HEK293 (cell line): ENCODE results near the gene HMG20B.
A peak's percentile ranks its signal among the peaks of the same experiment; 100 is the strongest.

Experiments
- CTCF ChIA-PET: fragments of 350-600 bp; formaldehyde crosslinking; extraction: SDS; loops from one replicate; lab custom pipeline; 2021; ENCODE audit warnings: antibody characterized with exemption; lab: Yijun Ruan, JAX
- POLR2A ChIA-PET: fragments of 300-600 bp; formaldehyde crosslinking; extraction: SDS; loops from one replicate; lab custom pipeline; 2020; ENCODE audit warnings: antibody characterized with exemption, inconsistent platforms; lab: Yijun Ruan, JAX
- H3K27ac ChIP-seq: fragments of 200-500 bp; sonication (Bioruptor generic); 2 replicates; pipeline ENCODE4 v1.5.1; 2014; ENCODE audit warnings: low read depth, low read length, control low read depth, inconsistent platforms; ENCODE audit errors: extremely low read depth
- H3K36me3 ChIP-seq, 2 experiments: fragments of 200-500 bp in 1 of 2; sonication (Bioruptor generic) in 1 of 2; 1 replicate in 1 of 2; 2 replicates in 1 of 2; pipeline ENCODE4 v1.5.1; 2014 to 2017; ENCODE audit warnings: inconsistent platforms in 2 of 2, low read length in 2 of 2; ENCODE audit not compliant: control insufficient read depth in 2 of 2, insufficient read depth in 1 of 2
- H3K4me1 ChIP-seq: fragments of 200-500 bp; sonication (Bioruptor generic); 2 replicates; pipeline ENCODE4 v1.5.1; 2014; ENCODE audit warnings: mild to moderate bottlenecking, low read length, inconsistent platforms; ENCODE audit not compliant: control insufficient read depth, insufficient read depth
- H3K4me3 ChIP-seq: 2 replicates; pipeline ENCODE4 v1.5.1; 2011; ENCODE audit warnings: low read depth, mild to moderate bottlenecking, control low read depth, low read length, moderate library complexity
- H3K9me3 ChIP-seq: fragments of 200-500 bp; sonication (Bioruptor generic); 2 replicates; pipeline ENCODE4 v1.5.1; 2014; ENCODE audit warnings: low read depth, low read length, inconsistent platforms; ENCODE audit not compliant: control insufficient read depth, insufficient read depth
- BCL11B ChIP-seq: fragments of 450-650 bp; formaldehyde crosslinking; IDR thresholded peaks from 2 replicates; pipeline ENCODE4 v1.5.1; 2016; ENCODE audit warnings: low read depth, missing biosample characterization, missing genetic modification characterization
- GLIS2 ChIP-seq: fragments of 450-650 bp; formaldehyde crosslinking; IDR thresholded peaks from 2 replicates; pipeline ENCODE4 v1.5.1; 2016; ENCODE audit warnings: missing biosample characterization, missing genetic modification characterization
- HOXA7 ChIP-seq: sonication (generic); formaldehyde crosslinking; IDR thresholded peaks from 2 replicates; pipeline ENCODE4 v1.8.1; 2022; ENCODE audit warnings: missing genetic modification reagents, borderline replicate concordance
- HOXD13 ChIP-seq: sonication (generic); formaldehyde crosslinking; IDR thresholded peaks from 2 replicates; pipeline ENCODE4 v1.8.0; 2022; ENCODE audit warnings: missing genetic modification reagents, borderline replicate concordance
- KLF7 ChIP-seq: fragments of 450-650 bp; formaldehyde crosslinking; IDR thresholded peaks from 2 replicates; pipeline ENCODE4 v1.5.1; 2016; ENCODE audit warnings: missing biosample characterization, missing genetic modification characterization, borderline replicate concordance
- MEIS1 ChIP-seq: sonication (generic); formaldehyde crosslinking; IDR thresholded peaks from 2 replicates; pipeline ENCODE4 v1.8.1; 2022; ENCODE audit warnings: missing genetic modification reagents, mild to moderate bottlenecking, borderline replicate concordance
- ZBTB1 ChIP-seq: fragments of 450-650 bp; formaldehyde crosslinking; IDR thresholded peaks from 2 replicates; pipeline ENCODE4 v1.5.1; 2016; ENCODE audit warnings: missing biosample characterization, missing genetic modification characterization
- ZFP69B ChIP-seq: fragments of 450-650 bp; formaldehyde crosslinking; IDR thresholded peaks from 2 replicates; pipeline ENCODE4 v1.5.1; 2016; ENCODE audit warnings: missing biosample characterization, missing genetic modification characterization
- ZIC2 ChIP-seq: fragments of 450-650 bp; formaldehyde crosslinking; IDR thresholded peaks from 2 replicates; pipeline ENCODE4 v1.5.1; 2016; ENCODE audit warnings: missing biosample characterization, missing genetic modification characterization
- ZNF302 ChIP-seq: fragments of 450-650 bp; formaldehyde crosslinking; IDR thresholded peaks from 2 replicates; pipeline ENCODE4 v1.5.1; 2016; ENCODE audit warnings: missing biosample characterization, missing genetic modification characterization, low read depth
- ZNF404 ChIP-seq: fragments of 450-650 bp; formaldehyde crosslinking; IDR thresholded peaks from 2 replicates; pipeline ENCODE4 v1.5.1; 2017; ENCODE audit warnings: missing biosample characterization, missing genetic modification characterization
- ZNF529 ChIP-seq: fragments of 450-650 bp; formaldehyde crosslinking; IDR thresholded peaks from 2 replicates; pipeline ENCODE4 v1.5.1; 2017; ENCODE audit warnings: missing genetic modification characterization, missing biosample characterization; ENCODE audit not compliant: insufficient replicate concordance
- ZNF623 ChIP-seq: fragments of 450-650 bp; formaldehyde crosslinking; IDR thresholded peaks from 2 replicates; pipeline ENCODE4 v1.5.1; 2016; ENCODE audit warnings: missing biosample characterization, missing genetic modification characterization
- ZNF624 ChIP-seq: fragments of 450-650 bp; formaldehyde crosslinking; IDR thresholded peaks from 2 replicates; pipeline ENCODE4 v1.5.1; 2017; ENCODE audit warnings: missing biosample characterization, missing genetic modification characterization
- ZNF629 ChIP-seq: fragments of 450-650 bp; formaldehyde crosslinking; IDR thresholded peaks from 2 replicates; pipeline ENCODE4 v1.5.1; 2017; ENCODE audit warnings: missing biosample characterization, missing genetic modification characterization
- TF ChIP-seq, protein P1 (sequence below): fragments of 450-650 bp; formaldehyde crosslinking; IDR thresholded peaks from 2 replicates; pipeline ENCODE4 v1.5.1; 2016; ENCODE audit warnings: missing biosample characterization, missing genetic modification characterization
- TF ChIP-seq, protein P2 (sequence below): fragments of 450-650 bp; formaldehyde crosslinking; IDR thresholded peaks from 2 replicates; pipeline ENCODE4 v1.5.1; 2016; ENCODE audit warnings: missing biosample characterization, missing genetic modification characterization
- TF ChIP-seq, protein P3 (sequence below): fragments of 450-650 bp; formaldehyde crosslinking; IDR thresholded peaks from 2 replicates; pipeline ENCODE4 v1.5.1; 2016; ENCODE audit warnings: missing biosample characterization, missing genetic modification characterization
- TF ChIP-seq, protein P4 (sequence below): fragments of 450-650 bp; formaldehyde crosslinking; IDR thresholded peaks from 2 replicates; pipeline ENCODE4 v1.5.1; 2016; ENCODE audit warnings: missing biosample characterization, missing genetic modification characterization
- TF ChIP-seq, protein P5 (sequence below): sonication (generic); formaldehyde crosslinking; IDR thresholded peaks from 2 replicates; pipeline ENCODE4 v1.8.1; 2022; ENCODE audit warnings: mild to moderate bottlenecking, moderate library complexity, missing genetic modification reagents
- TF ChIP-seq, protein P6 (sequence below): fragments of 450-650 bp; formaldehyde crosslinking; IDR thresholded peaks from 2 replicates; pipeline ENCODE4 v1.5.1; 2016; ENCODE audit warnings: missing biosample characterization, missing genetic modification characterization, low read depth

The HMG20B gene

DNA sequence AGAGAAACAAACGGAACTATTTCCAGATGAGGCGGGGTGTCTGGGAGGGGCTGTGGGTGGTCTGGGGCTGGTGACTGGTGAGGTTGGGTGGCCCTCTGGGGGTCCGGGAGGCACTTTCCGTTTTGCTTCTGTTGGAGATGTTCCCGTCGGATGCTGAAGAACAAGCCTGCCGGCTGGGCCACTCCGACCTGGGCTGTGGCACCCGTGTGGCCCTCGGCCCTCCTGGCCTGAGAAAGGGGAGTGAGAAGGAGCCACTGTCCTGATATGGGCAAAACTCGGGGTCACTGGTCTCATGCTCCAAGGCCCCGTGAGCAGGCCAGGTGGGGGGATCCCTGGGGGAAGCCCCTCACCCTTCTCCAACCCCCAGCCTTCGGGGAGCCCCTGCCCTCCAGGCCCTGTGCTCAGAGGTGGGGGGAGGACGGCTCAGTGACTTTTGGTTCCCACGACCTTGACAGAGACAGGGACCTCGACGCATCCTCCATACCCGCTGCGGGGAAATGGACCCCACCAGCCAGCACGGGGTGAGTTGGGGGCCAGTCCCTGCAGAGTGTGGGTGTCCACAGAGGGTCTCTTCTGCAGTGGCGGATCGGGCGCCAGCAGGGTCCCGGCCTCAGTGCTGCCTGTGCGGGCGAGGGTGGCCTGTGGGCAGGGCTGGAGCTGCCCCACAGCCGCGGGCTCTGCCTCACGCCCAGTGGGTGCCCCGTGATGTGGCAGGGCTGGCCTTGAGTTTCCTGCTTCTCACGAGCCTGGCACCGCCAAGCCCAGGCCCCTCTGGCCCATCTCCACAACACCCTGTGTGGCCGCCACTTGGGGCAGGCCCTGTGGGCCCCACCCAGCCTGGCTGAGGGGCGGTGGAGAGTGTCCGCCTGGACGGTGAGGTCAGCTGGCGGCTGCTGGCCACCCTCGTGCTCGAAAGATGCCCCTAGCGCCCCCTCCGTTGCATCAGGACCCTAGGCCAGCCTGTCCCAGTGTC, 38.3 kb downstream of the HMG20B start:
- TF ChIP-seq, protein P1, sequence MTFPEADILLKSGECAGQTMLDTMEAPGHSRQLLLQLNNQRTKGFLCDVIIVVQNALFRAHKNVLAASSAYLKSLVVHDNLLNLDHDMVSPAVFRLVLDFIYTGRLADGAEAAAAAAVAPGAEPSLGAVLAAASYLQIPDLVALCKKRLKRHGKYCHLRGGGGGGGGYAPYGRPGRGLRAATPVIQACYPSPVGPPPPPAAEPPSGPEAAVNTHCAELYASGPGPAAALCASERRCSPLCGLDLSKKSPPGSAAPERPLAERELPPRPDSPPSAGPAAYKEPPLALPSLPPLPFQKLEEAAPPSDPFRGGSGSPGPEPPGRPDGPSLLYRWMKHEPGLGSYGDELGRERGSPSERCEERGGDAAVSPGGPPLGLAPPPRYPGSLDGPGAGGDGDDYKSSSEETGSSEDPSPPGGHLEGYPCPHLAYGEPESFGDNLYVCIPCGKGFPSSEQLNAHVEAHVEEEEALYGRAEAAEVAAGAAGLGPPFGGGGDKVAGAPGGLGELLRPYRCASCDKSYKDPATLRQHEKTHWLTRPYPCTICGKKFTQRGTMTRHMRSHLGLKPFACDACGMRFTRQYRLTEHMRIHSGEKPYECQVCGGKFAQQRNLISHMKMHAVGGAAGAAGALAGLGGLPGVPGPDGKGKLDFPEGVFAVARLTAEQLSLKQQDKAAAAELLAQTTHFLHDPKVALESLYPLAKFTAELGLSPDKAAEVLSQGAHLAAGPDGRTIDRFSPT (tag by site-specific recombination), result peak; percentile 38; the same call in 1 of the 2 replicates
- TF ChIP-seq ZFP69B (tag by site-specific recombination) (0 out of 2 replicates have a peak, but pooled peaks have one; percentile 18), ZNF624 (tag by site-specific recombination) (no peak), HOXA7 (CRISPR knock-in tag) (no peak), GLIS2 (tag by site-specific recombination) (peak; percentile 20; the same call in 1 of the 2 replicates), ZNF404 (no peak)
- TF ChIP-seq, protein P2, sequence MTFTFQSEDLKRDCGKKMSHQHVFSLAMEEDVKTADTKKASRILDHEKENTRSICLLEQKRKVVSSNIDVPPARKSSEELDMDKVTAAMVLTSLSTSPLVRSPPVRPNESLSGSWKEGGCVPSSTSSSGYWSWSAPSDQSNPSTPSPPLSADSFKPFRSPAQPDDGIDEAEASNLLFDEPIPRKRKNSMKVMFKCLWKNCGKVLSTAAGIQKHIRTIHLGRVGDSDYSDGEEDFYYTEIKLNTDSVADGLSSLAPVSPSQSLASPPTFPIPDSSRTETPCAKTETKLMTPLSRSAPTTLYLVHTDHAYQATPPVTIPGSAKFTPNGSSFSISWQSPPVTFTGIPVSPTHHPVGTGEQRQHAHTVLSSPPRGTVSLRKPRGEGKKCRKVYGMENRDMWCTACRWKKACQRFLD (tag by site-specific recombination), result no peak
- TF ChIP-seq, protein P3, sequence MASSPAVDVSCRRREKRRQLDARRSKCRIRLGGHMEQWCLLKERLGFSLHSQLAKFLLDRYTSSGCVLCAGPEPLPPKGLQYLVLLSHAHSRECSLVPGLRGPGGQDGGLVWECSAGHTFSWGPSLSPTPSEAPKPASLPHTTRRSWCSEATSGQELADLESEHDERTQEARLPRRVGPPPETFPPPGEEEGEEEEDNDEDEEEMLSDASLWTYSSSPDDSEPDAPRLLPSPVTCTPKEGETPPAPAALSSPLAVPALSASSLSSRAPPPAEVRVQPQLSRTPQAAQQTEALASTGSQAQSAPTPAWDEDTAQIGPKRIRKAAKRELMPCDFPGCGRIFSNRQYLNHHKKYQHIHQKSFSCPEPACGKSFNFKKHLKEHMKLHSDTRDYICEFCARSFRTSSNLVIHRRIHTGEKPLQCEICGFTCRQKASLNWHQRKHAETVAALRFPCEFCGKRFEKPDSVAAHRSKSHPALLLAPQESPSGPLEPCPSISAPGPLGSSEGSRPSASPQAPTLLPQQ (tag by site-specific recombination), result peak; percentile 58; the same call in 1 of the 2 replicates
- TF ChIP-seq, all 188 proteins: peak for 4
- Histone ChIP-seq H3K9me3 (no peaks in the 10 kb centered on the region), H3K4me3 (no peak overlapping the region), H3K27ac (no peak overlapping the region), H3K36me3 (peaks cover 0 to 41% of the 10 kb centered on the region in 2 experiments; a peak in 1 of 3 replicates), H3K4me1 (peaks cover 3% of the 10 kb centered on the region; the same call in 1 of the 2 replicates)
- POLR2A ChIA-PET, result no interaction called here
- CTCF ChIA-PET, result no interaction called here

DNA sequence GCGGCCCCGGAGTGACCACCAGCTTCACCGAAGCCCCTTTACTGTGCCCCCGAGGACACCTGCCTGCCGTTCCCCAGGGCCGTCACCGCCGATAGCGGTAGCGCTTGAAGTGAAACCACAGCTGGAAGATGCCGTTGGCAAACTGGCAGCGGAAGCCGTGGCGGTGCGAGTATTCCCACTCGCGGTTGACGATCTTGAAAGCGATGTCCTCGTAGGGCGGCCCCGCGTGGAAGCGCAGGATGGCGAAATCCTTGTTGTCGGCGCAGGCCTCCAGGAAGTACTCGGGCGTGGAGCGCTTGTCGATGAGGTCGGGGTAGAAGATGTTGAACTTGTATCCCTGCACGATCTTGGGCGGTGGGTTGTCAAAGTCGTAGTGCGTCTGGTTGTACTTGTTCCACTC, 39.1 kb downstream of the HMG20B start:
- H3K4me1 ChIP-seq, result peaks cover 3% of the 10 kb centered on the region; the same call in 1 of the 2 replicates
- H3K4me3 ChIP-seq, result no peak overlapping the region
- H3K9me3 ChIP-seq, result no peaks in the 10 kb centered on the region
- H3K36me3 ChIP-seq, result peaks cover 0 to 41% of the 10 kb centered on the region in 2 experiments; a peak in 1 of 3 replicates
- TF ChIP-seq HOXD13 (CRISPR knock-in tag), result no peak
- TF ChIP-seq MEIS1 (CRISPR knock-in tag), result no peak
- no peak for TF ChIP-seq ZNF302 (tag by site-specific recombination)
- no peak for TF ChIP-seq ZIC2 (tag by site-specific recombination)
- no peak for TF ChIP-seq ZNF629 (tag by site-specific recombination)
- TF ChIP-seq ZNF529, result no peak
- TF ChIP-seq KLF7, result no peak
- TF ChIP-seq BCL11B (tag by site-specific recombination), result no peak
- TF ChIP-seq, protein P4, sequence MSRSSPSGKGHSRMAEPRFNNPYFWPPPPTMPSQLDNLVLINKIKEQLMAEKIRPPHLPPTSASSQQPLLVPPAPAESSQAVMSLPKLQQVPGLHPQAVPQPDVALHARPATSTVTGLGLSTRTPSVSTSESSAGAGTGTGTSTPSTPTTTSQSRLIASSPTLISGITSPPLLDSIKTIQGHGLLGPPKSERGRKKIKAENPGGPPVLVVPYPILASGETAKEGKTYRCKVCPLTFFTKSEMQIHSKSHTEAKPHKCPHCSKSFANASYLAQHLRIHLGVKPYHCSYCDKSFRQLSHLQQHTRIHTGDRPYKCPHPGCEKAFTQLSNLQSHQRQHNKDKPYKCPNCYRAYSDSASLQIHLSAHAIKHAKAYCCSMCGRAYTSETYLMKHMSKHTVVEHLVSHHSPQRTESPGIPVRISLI (tag by site-specific recombination), result no peak
- TF ChIP-seq, protein P5, sequence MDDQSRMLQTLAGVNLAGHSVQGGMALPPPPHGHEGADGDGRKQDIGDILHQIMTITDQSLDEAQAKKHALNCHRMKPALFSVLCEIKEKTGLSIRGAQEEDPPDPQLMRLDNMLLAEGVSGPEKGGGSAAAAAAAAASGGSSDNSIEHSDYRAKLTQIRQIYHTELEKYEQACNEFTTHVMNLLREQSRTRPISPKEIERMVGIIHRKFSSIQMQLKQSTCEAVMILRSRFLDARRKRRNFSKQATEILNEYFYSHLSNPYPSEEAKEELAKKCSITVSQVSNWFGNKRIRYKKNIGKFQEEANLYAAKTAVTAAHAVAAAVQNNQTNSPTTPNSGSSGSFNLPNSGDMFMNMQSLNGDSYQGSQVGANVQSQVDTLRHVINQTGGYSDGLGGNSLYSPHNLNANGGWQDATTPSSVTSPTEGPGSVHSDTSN, result no peak
- TF ChIP-seq, protein P6, sequence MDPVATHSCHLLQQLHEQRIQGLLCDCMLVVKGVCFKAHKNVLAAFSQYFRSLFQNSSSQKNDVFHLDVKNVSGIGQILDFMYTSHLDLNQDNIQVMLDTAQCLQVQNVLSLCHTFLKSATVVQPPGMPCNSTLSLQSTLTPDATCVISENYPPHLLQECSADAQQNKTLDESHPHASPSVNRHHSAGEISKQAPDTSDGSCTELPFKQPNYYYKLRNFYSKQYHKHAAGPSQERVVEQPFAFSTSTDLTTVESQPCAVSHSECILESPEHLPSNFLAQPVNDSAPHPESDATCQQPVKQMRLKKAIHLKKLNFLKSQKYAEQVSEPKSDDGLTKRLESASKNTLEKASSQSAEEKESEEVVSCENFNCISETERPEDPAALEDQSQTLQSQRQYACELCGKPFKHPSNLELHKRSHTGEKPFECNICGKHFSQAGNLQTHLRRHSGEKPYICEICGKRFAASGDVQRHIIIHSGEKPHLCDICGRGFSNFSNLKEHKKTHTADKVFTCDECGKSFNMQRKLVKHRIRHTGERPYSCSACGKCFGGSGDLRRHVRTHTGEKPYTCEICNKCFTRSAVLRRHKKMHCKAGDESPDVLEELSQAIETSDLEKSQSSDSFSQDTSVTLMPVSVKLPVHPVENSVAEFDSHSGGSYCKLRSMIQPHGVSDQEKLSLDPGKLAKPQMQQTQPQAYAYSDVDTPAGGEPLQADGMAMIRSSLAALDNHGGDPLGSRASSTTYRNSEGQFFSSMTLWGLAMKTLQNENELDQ, result no peak
- TF ChIP-seq ZBTB1, result no peak
- no peak for TF ChIP-seq ZNF623 (tag by site-specific recombination)
- CTCF ChIA-PET, result no interaction called here
- POLR2A ChIA-PET, result no interaction called here
- no peak overlapping the region for H3K27ac ChIP-seq
